ENCODE measurements around the gene CEP104. TPM values are rescaled to one million over a fixed set of nuclear protein-coding genes. Genes with fewer than 3 reads are reported as not detected.
A peak's percentile ranks its signal among the peaks of the same experiment; 100 is the strongest.

Gene CEP104
- total and polyA plus RNA-seq, 9 of the 15 experiments (the other 6 are each of a cell fraction or from before 2014, with no cell fraction given) = 11.2 to 63.4 (median 42.6) TPM

DNA sequence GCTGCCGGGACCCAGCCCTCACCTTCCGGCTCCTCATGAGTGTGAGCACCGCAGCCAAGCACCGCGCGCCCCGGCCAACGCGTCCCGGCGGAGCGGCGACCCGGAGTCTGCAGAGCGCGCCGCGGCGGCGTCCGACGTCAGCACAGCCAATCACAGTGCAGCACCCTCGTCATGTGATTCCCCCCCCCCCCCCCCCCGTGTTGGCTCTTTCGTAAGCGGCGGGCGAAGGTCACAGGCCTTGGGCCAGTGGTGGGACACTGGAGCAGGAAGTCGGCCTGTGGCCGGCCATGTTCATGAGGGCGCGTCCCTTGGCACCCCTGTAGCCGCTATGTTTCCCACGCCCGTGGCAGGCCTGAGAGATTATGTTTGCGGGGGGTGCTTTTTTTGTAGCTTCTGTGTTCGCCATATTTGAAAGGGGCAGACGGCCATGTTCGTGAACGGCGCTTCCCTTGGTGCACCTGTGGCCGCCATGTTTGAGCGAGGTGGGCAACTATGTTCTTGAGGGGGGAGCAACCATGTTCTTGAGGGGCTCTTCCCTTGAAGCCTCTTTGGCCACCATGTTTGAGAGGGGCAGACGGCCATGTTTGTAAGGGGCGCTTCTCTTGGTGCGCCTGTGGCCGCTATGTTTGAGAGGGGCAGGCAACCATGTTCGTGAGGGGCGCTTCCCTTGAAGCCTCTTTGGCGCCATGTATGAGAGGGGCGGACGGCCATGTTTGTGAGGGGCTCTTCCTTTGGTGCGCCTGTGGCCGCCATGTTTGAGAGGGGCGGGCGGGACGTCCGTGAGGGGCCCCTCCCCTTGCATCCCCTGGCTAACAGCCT lies 43.3 kb upstream of the CEP104 start, which contains the start of gene C1orf174 (continued):
- TF ChIP-seq POLR2H (tag; IDR thresholded peaks at IDR 0.05; ENCODE audit: low read depth) (peak; percentile 79), TARDBP (IDR thresholded peaks at IDR 0.05) (0 out of 2 replicates have a peak, but pooled peaks have one; percentile 61), GABPB2 (CRISPR knock-in tag; conservative IDR thresholded peaks at IDR 0.05) (no peak), ZNF384 (IDR thresholded peaks at IDR 0.05; ENCODE audit: low read depth, low read length) (peak; percentile 47)
- TF ChIP-seq, protein P1, sequence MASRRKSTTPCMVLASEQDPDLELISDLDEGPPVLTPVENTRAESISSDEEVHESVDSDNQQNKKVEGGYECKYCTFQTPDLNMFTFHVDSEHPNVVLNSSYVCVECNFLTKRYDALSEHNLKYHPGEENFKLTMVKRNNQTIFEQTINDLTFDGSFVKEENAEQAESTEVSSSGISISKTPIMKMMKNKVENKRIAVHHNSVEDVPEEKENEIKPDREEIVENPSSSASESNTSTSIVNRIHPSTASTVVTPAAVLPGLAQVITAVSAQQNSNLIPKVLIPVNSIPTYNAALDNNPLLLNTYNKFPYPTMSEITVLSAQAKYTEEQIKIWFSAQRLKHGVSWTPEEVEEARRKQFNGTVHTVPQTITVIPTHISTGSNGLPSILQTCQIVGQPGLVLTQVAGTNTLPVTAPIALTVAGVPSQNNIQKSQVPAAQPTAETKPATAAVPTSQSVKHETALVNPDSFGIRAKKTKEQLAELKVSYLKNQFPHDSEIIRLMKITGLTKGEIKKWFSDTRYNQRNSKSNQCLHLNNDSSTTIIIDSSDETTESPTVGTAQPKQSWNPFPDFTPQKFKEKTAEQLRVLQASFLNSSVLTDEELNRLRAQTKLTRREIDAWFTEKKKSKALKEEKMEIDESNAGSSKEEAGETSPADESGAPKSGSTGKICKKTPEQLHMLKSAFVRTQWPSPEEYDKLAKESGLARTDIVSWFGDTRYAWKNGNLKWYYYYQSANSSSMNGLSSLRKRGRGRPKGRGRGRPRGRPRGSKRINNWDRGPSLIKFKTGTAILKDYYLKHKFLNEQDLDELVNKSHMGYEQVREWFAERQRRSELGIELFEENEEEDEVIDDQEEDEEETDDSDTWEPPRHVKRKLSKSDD (conservative IDR thresholded peaks at IDR 0.05; ENCODE audit: low read length) = peak; percentile 98
- TF ChIP-seq, protein P2, sequence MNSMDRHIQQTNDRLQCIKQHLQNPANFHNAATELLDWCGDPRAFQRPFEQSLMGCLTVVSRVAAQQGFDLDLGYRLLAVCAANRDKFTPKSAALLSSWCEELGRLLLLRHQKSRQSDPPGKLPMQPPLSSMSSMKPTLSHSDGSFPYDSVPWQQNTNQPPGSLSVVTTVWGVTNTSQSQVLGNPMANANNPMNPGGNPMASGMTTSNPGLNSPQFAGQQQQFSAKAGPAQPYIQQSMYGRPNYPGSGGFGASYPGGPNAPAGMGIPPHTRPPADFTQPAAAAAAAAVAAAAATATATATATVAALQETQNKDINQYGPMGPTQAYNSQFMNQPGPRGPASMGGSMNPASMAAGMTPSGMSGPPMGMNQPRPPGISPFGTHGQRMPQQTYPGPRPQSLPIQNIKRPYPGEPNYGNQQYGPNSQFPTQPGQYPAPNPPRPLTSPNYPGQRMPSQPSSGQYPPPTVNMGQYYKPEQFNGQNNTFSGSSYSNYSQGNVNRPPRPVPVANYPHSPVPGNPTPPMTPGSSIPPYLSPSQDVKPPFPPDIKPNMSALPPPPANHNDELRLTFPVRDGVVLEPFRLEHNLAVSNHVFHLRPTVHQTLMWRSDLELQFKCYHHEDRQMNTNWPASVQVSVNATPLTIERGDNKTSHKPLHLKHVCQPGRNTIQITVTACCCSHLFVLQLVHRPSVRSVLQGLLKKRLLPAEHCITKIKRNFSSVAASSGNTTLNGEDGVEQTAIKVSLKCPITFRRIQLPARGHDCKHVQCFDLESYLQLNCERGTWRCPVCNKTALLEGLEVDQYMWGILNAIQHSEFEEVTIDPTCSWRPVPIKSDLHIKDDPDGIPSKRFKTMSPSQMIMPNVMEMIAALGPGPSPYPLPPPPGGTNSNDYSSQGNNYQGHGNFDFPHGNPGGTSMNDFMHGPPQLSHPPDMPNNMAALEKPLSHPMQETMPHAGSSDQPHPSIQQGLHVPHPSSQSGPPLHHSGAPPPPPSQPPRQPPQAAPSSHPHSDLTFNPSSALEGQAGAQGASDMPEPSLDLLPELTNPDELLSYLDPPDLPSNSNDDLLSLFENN (IDR thresholded peaks at IDR 0.05; ENCODE audit: low read depth in 2 of 2, low read length in 2 of 2) = peak in 1 of 2 experiments; percentile 63; a peak in 2 of 4 replicates
- TF ChIP-seq, protein P3, sequence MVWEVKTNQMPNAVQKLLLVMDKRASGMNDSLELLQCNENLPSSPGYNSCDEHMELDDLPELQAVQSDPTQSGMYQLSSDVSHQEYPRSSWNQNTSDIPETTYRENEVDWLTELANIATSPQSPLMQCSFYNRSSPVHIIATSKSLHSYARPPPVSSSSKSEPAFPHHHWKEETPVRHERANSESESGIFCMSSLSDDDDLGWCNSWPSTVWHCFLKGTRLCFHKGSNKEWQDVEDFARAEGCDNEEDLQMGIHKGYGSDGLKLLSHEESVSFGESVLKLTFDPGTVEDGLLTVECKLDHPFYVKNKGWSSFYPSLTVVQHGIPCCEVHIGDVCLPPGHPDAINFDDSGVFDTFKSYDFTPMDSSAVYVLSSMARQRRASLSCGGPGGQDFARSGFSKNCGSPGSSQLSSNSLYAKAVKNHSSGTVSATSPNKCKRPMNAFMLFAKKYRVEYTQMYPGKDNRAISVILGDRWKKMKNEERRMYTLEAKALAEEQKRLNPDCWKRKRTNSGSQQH (CRISPR knock-in tag; IDR thresholded peaks at IDR 0.05) = no peak
- TF ChIP-seq, protein P4, sequence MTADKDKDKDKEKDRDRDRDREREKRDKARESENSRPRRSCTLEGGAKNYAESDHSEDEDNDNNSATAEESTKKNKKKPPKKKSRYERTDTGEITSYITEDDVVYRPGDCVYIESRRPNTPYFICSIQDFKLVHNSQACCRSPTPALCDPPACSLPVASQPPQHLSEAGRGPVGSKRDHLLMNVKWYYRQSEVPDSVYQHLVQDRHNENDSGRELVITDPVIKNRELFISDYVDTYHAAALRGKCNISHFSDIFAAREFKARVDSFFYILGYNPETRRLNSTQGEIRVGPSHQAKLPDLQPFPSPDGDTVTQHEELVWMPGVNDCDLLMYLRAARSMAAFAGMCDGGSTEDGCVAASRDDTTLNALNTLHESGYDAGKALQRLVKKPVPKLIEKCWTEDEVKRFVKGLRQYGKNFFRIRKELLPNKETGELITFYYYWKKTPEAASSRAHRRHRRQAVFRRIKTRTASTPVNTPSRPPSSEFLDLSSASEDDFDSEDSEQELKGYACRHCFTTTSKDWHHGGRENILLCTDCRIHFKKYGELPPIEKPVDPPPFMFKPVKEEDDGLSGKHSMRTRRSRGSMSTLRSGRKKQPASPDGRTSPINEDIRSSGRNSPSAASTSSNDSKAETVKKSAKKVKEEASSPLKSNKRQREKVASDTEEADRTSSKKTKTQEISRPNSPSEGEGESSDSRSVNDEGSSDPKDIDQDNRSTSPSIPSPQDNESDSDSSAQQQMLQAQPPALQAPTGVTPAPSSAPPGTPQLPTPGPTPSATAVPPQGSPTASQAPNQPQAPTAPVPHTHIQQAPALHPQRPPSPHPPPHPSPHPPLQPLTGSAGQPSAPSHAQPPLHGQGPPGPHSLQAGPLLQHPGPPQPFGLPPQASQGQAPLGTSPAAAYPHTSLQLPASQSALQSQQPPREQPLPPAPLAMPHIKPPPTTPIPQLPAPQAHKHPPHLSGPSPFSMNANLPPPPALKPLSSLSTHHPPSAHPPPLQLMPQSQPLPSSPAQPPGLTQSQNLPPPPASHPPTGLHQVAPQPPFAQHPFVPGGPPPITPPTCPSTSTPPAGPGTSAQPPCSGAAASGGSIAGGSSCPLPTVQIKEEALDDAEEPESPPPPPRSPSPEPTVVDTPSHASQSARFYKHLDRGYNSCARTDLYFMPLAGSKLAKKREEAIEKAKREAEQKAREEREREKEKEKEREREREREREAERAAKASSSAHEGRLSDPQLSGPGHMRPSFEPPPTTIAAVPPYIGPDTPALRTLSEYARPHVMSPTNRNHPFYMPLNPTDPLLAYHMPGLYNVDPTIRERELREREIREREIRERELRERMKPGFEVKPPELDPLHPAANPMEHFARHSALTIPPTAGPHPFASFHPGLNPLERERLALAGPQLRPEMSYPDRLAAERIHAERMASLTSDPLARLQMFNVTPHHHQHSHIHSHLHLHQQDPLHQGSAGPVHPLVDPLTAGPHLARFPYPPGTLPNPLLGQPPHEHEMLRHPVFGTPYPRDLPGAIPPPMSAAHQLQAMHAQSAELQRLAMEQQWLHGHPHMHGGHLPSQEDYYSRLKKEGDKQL (CRISPR knock-in tag; IDR thresholded peaks at IDR 0.05; ENCODE audit: borderline replicate concordance) = no peak
- TF ChIP-seq, protein P5, sequence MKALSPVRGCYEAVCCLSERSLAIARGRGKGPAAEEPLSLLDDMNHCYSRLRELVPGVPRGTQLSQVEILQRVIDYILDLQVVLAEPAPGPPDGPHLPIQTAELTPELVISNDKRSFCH (CRISPR knock-in tag; IDR thresholded peaks at IDR 0.05) = no peak
- TF ChIP-seq, protein P5 (tag; IDR thresholded peaks at IDR 0.05) = peak; percentile 97
